HepG2 (cell line): ENCODE data around the gene HPCAL1. TPM values are rescaled to one million over a fixed set of nuclear protein-coding genes. Genes with fewer than 3 reads are reported as not detected.

ENCODE experiments used
- ARHGAP35 ChIP-seq: sonication (generic); formaldehyde crosslinking; IDR thresholded peaks from 2 replicates; pipeline ENCODE4 v1.9.0; 2022; ENCODE audit warnings: mild to moderate bottlenecking, inconsistent platforms, moderate library complexity, missing genetic modification reagents, borderline replicate concordance
- ARID3A ChIP-seq: IDR thresholded peaks from 2 replicates; pipeline ENCODE4 v1.6.1; 2012; ENCODE audit warnings: low read depth, low read length, improper control_type of control experiment
- CBX2 ChIP-seq, 2 experiments: fragments of 200-600 bp in 1 of 2; sonication (generic); formaldehyde crosslinking in 1 of 2; IDR thresholded peaks; 2 replicates each; pipeline versions ENCODE4 v1.7.0 to v1.8.1; 2018 to 2022; ENCODE audit warnings: low read depth in 2 of 2, low read length in 1 of 2, mild to moderate bottlenecking in 1 of 2, missing genetic modification reagents in 1 of 2
- FOSL1 ChIP-seq: sonication (generic); formaldehyde crosslinking; IDR thresholded peaks from 2 replicates; pipeline ENCODE4 v1.9.0; 2021; ENCODE audit warnings: missing genetic modification reagents, borderline replicate concordance
- GRHL1 ChIP-seq: sonication (generic); formaldehyde crosslinking; conservative IDR thresholded peaks from 2 replicates; pipeline ENCODE4 v1.8.0; 2022; ENCODE audit warnings: missing genetic modification reagents
- HDAC6 ChIP-seq: fragments of 200-600 bp; sonication (generic); IDR thresholded peaks from 2 replicates; pipeline ENCODE4 v1.7.0; 2017; ENCODE audit warnings: mild to moderate bottlenecking, antibody characterized with exemption, low read length, low read depth
- KDM6A ChIP-seq: IDR thresholded peaks from 2 replicates; pipeline ENCODE4 v1.6.1; 2016; ENCODE audit warnings: low read depth
- NFYC ChIP-seq: IDR thresholded peaks from 2 replicates; pipeline ENCODE4 v1.6.1; 2016; ENCODE audit warnings: missing genetic modification reagents, missing compliant biosample characterization
- NR2F6 ChIP-seq, 2 experiments: IDR thresholded peaks; 2 replicates each; pipeline ENCODE4 v1.6.1; 2016; ENCODE audit warnings: antibody characterized with exemption in 1 of 2, mild to moderate bottlenecking in 1 of 2
- SIX1 ChIP-seq: sonication (generic); formaldehyde crosslinking; IDR thresholded peaks from 2 replicates; pipeline ENCODE4 v1.4.0; 2020; ENCODE audit warnings: missing genetic modification reagents, borderline replicate concordance
- SMAD9 ChIP-seq: sonication (generic); formaldehyde crosslinking; IDR thresholded peaks from 2 replicates; pipeline ENCODE4 v1.5.1; 2020; ENCODE audit warnings: mild to moderate bottlenecking, missing genetic modification reagents
- TARDBP ChIP-seq: sonication (generic); formaldehyde crosslinking; IDR thresholded peaks from 2 replicates; pipeline ENCODE4 v1.8.0; 2022; ENCODE audit warnings: mild to moderate bottlenecking, missing genetic modification reagents
- TBX3 ChIP-seq: fragments of 450-650 bp; IDR thresholded peaks from 2 replicates; pipeline ENCODE4 v1.6.1; 2017; ENCODE audit warnings: antibody characterized with exemption, mild to moderate bottlenecking, inconsistent platforms, borderline replicate concordance
- TIGD3 ChIP-seq: sonication (generic); formaldehyde crosslinking; IDR thresholded peaks from 2 replicates; pipeline ENCODE4 v1.5.1; 2020; ENCODE audit warnings: mild to moderate bottlenecking, missing genetic modification reagents, borderline replicate concordance
- ZNF251 ChIP-seq: sonication (generic); formaldehyde crosslinking; IDR thresholded peaks from 2 replicates; pipeline ENCODE4 v1.9.0; 2021; ENCODE audit warnings: mild to moderate bottlenecking, missing genetic modification reagents
- ZNF333 ChIP-seq: sonication (generic); formaldehyde crosslinking; IDR thresholded peaks from 2 replicates; pipeline ENCODE4 v1.4.0; 2020; ENCODE audit warnings: mild to moderate bottlenecking, missing genetic modification reagents, borderline replicate concordance
- ZNF44 ChIP-seq: sonication (generic); formaldehyde crosslinking; IDR thresholded peaks from 2 replicates; pipeline ENCODE4 v1.5.1; 2020; ENCODE audit warnings: mild to moderate bottlenecking, missing genetic modification reagents
- ZNF557 ChIP-seq: sonication (generic); formaldehyde crosslinking; IDR thresholded peaks from 2 replicates; pipeline ENCODE4 v1.4.0; 2020; ENCODE audit warnings: missing genetic modification reagents
- ZNF574 ChIP-seq: sonication (generic); formaldehyde crosslinking; IDR thresholded peaks from 2 replicates; pipeline ENCODE4 v1.4.0; 2020; ENCODE audit warnings: missing genetic modification reagents
- ZNF589 ChIP-seq: sonication (generic); formaldehyde crosslinking; conservative IDR thresholded peaks from 2 replicates; pipeline ENCODE4 v1.8.0; 2022; ENCODE audit warnings: mild to moderate bottlenecking, moderate library complexity, missing genetic modification reagents
- ZNF839 ChIP-seq: sonication (generic); formaldehyde crosslinking; IDR thresholded peaks from 2 replicates; pipeline ENCODE4 v1.4.0; 2020; ENCODE audit warnings: missing genetic modification reagents, mild to moderate bottlenecking, borderline replicate concordance
- polyA plus RNA-seq, 8 experiments: library from polyadenylated mRNA; depleted of rRNA in 3 of 8; stranded (reverse) in 7 of 8; unstranded in 1 of 8; fragments of >200 nt; fragmentation: Illumina TruSeq in 4 of 8; extraction: Trizol in 4 of 8; gene quantifications; 2 replicates each; pipeline versions ENCODE4 v1.2.1 to v1.2.3, GENCODE V29; 2011 to 2016; ENCODE audit warnings: low read depth in 4 of 8, missing spikeins in 1 of 8, mixed read lengths in 1 of 8; ENCODE audit not compliant: insufficient read depth in 1 of 8
- total RNA-seq, 5 experiments: library from RNA; depleted of rRNA; stranded (reverse); fragments of >200 nt; fragmentation: Illumina TruSeq; extraction: Trizol; gene quantifications; 2 replicates each; pipeline ENCODE4 v1.2.3, GENCODE V29; 2016; ENCODE audit warnings: low read depth in 1 of 5

HPCAL1 gene
- total and polyA plus RNA-seq, 2 of the 13 experiments (the other 11 are each of a cell fraction or from before 2014, with no cell fraction given) = 29.5 to 29.9 TPM

GRCh38 chr2:10368491-10369231 is 66.0 kb downstream of the HPCAL1 start (continued):
- TF ChIP-seq TARDBP (peak; percentile 81; the same call in 1 of the 2 replicates), SMAD9 (CRISPR knock-in tag) (no peak), SIX1 (CRISPR knock-in tag) (peak; percentile 72; the same call in 1 of the 2 replicates), TBX3 (peak; percentile 19; the same call in 1 of the 2 replicates), ZNF251 (CRISPR knock-in tag) (no peak), ARID3A (peak; percentile 68), HDAC6 (no peak), GRHL1 (CRISPR knock-in tag) (0 out of 2 replicates have a peak, but pooled peaks have one; percentile 5), ZNF333 (CRISPR knock-in tag) (no peak), ARHGAP35 (CRISPR knock-in tag) (no peak; the same call in 1 of the 2 replicates), ZNF574 (CRISPR knock-in tag) (peak; percentile 86), ZNF557 (CRISPR knock-in tag) (peak; percentile 90; the same call in 1 of the 2 replicates), FOSL1 (CRISPR knock-in tag) (no peak), TIGD3 (CRISPR knock-in tag) (no peak), NFYC (CRISPR knock-in tag) (peak; percentile 48; the same call in 1 of the 2 replicates), NR2F6 (IDR thresholded peaks at IDR 0.05) (peak; percentile 86), NR2F6 (CRISPR knock-in tag; IDR thresholded peaks at IDR 0.05) (peak; percentile 95), KDM6A (CRISPR knock-in tag) (peak; percentile 75), CBX2 (IDR thresholded peaks at IDR 0.05; ENCODE audit: low read depth, low read length) (no peak), CBX2 (CRISPR knock-in tag; IDR thresholded peaks at IDR 0.05; ENCODE audit: low read depth) (0 out of 2 replicates have a peak, but pooled peaks have one; percentile 58), ZNF589 (CRISPR knock-in tag) (peak; percentile 23; the same call in 1 of the 2 replicates), ZNF839 (CRISPR knock-in tag) (no peak), ZNF44 (CRISPR knock-in tag) (peak; percentile 81; the same call in 1 of the 2 replicates)
